HepG2 (cell line): ENCODE measurements around the gene DAAM1. TPM values are rescaled to one million over a fixed set of nuclear protein-coding genes. Genes with fewer than 3 reads are reported as not detected.

Experiments used
- ARID5B ChIP-seq: IDR thresholded peaks from 2 replicates; pipeline ENCODE4 v1.4.0; 2020; ENCODE audit warnings: mild to moderate bottlenecking, missing genetic modification reagents
- CEBPG ChIP-seq: IDR thresholded peaks from 2 replicates; pipeline ENCODE4 v1.6.1; 2016
- HBP1 ChIP-seq: IDR thresholded peaks from 2 replicates; pipeline ENCODE4 v1.6.1; 2016; ENCODE audit warnings: low read depth, control low read depth
- HNF1A ChIP-seq, 2 experiments: sonication (generic) in 1 of 2; formaldehyde crosslinking in 1 of 2; IDR thresholded peaks; 2 replicates each; pipeline versions ENCODE4 v1.4.0 to v1.6.1; 2016 to 2020; ENCODE audit warnings: borderline replicate concordance in 1 of 2, low read depth in 1 of 2, mild to moderate bottlenecking in 1 of 2, missing genetic modification reagents in 1 of 2
- HNF4G ChIP-seq, 2 experiments: sonication (generic) in 1 of 2; formaldehyde crosslinking in 1 of 2; IDR thresholded peaks; 2 replicates each; pipeline versions ENCODE4 v1.4.0 to v1.6.1; 2011 to 2020; ENCODE audit warnings: borderline replicate concordance in 2 of 2, low read depth in 2 of 2, mild to moderate bottlenecking in 2 of 2, low read length in 1 of 2, missing genetic modification reagents in 1 of 2, moderate library complexity in 1 of 2
- ZGPAT ChIP-seq: IDR thresholded peaks from 2 replicates; pipeline ENCODE4 v1.6.1; 2016; ENCODE audit warnings: mild to moderate bottlenecking
- ZKSCAN8 ChIP-seq: IDR thresholded peaks from 2 replicates; pipeline ENCODE4 v1.6.1; 2016; ENCODE audit warnings: borderline replicate concordance, missing genetic modification reagents, missing compliant biosample characterization
- ZNF704 ChIP-seq: sonication (generic); formaldehyde crosslinking; IDR thresholded peaks from 2 replicates; pipeline ENCODE4 v1.8.1; 2023; ENCODE audit warnings: mild to moderate bottlenecking, inconsistent platforms, moderate library complexity, missing genetic modification reagents, borderline replicate concordance
- ZNF782 ChIP-seq: sonication (generic); formaldehyde crosslinking; IDR thresholded peaks from 2 replicates; pipeline ENCODE4 v1.4.0; 2020; ENCODE audit warnings: missing genetic modification reagents, mild to moderate bottlenecking, borderline replicate concordance
- ZNF784 ChIP-seq: sonication (generic); formaldehyde crosslinking; IDR thresholded peaks from 2 replicates; pipeline ENCODE4 v1.5.1; 2020; ENCODE audit warnings: missing genetic modification reagents, mild to moderate bottlenecking, borderline replicate concordance
- polyA plus RNA-seq, 8 experiments: library from polyadenylated mRNA; depleted of rRNA in 3 of 8; stranded (reverse) in 7 of 8; unstranded in 1 of 8; fragments of >200 nt; fragmentation: Illumina TruSeq in 4 of 8; extraction: Trizol in 4 of 8; gene quantifications; 2 replicates each; pipeline versions ENCODE4 v1.2.1 to v1.2.3, GENCODE V29; 2011 to 2016; ENCODE audit warnings: low read depth in 4 of 8, missing spikeins in 1 of 8, mixed read lengths in 1 of 8; ENCODE audit not compliant: insufficient read depth in 1 of 8
- total RNA-seq, 5 experiments: library from RNA; depleted of rRNA; stranded (reverse); fragments of >200 nt; fragmentation: Illumina TruSeq; extraction: Trizol; gene quantifications; 2 replicates each; pipeline ENCODE4 v1.2.3, GENCODE V29; 2016; ENCODE audit warnings: low read depth in 1 of 5

Gene DAAM1
- total and polyA plus RNA-seq, 2 of the 13 experiments (the other 11 are each of a cell fraction or from before 2014, with no cell fraction given) = 10.9 to 24.5 TPM

- TF ChIP-seq ZNF704 (CRISPR knock-in tag) (no peak), ZNF784 (CRISPR knock-in tag) (no peak), HNF4G (IDR thresholded peaks at IDR 0.05; ENCODE audit: borderline replicate concordance, low read depth, low read length) (peak; percentile 94), HNF4G (CRISPR knock-in tag; IDR thresholded peaks at IDR 0.05; ENCODE audit: borderline replicate concordance, low read depth) (peak; percentile 80; the same call in 1 of the 2 replicates), HNF1A (IDR thresholded peaks at IDR 0.05; ENCODE audit: low read depth) (peak; percentile 28; the same call in 1 of the 2 replicates), HNF1A (CRISPR knock-in tag; IDR thresholded peaks at IDR 0.05; ENCODE audit: borderline replicate concordance) (no peak; the same call in 1 of the 2 replicates), HBP1 (CRISPR knock-in tag) (no peak; the same call in 1 of the 2 replicates), CEBPG (peak; percentile 97), ZNF782 (CRISPR knock-in tag) (no peak), ZKSCAN8 (0 out of 2 replicates have a peak, but pooled peaks have one; percentile 73), ARID5B (CRISPR knock-in tag) (peak; percentile 96), ZGPAT (peak; percentile 50; the same call in 1 of the 2 replicates)
Measured at GRCh38 chr14:59314953-59315599, 126.6 kb downstream of the DAAM1 start (continued).
